Panc1 (cell line): Measurements from ENCODE around the gene GTF3A.
A peak's percentile ranks its signal among the peaks of the same experiment; 100 is the strongest.

Experiments used
- POLR2AphosphoS5 ChIP-seq: IDR thresholded peaks from 2 replicates; pipeline ENCODE4 v1.6.1; 2012; ENCODE audit warnings: mild to moderate bottlenecking, low read depth, low read length, moderate library complexity
- SIN3A ChIP-seq: IDR thresholded peaks from 2 replicates; pipeline ENCODE4 v1.6.1; 2012; ENCODE audit warnings: low read depth, mild to moderate bottlenecking, low read length, moderate library complexity, borderline replicate concordance; ENCODE audit not compliant: insufficient read depth
- TCF7L2 ChIP-seq: IDR thresholded peaks from 2 replicates; pipeline ENCODE4 v1.6.1; 2011; ENCODE audit warnings: mild to moderate bottlenecking, low read depth, low read length, inconsistent platforms
- TF ChIP-seq, protein P1 (sequence below): fragments of 450-650 bp; IDR thresholded peaks from 2 replicates; pipeline ENCODE4 v1.5.1; 2017; ENCODE audit warnings: mild to moderate bottlenecking
- TF ChIP-seq, protein P2 (sequence below), 2 experiments: IDR thresholded peaks; 2 replicates each; pipeline ENCODE4 v1.6.1; 2011 to 2012; ENCODE audit warnings: low read depth in 2 of 2, control low read depth in 1 of 2, low read length in 1 of 2, mild to moderate bottlenecking in 1 of 2, moderate library complexity in 1 of 2; ENCODE audit not compliant: insufficient read depth in 1 of 2

DNA sequence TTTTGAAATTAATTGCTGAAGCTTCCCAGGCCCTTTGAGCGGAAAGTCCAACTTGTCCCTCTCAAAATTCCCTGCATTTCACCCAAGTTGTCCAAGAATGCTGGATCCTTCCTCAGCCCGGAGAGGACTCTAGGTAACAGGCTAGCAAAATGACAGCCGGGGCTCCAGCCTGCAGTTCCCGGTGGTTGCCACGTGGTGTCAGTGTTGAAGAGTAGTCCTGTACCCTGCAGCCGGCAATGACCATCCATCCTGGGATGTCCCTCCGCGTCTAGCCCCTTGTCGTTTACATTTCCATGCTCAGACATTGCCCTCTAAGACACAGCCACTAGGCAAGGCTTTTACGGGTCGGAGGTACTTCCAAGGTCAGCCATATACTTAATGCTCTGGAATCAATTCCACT lies 57.3 kb downstream of the GTF3A start:
- TF ChIP-seq, protein P1, sequence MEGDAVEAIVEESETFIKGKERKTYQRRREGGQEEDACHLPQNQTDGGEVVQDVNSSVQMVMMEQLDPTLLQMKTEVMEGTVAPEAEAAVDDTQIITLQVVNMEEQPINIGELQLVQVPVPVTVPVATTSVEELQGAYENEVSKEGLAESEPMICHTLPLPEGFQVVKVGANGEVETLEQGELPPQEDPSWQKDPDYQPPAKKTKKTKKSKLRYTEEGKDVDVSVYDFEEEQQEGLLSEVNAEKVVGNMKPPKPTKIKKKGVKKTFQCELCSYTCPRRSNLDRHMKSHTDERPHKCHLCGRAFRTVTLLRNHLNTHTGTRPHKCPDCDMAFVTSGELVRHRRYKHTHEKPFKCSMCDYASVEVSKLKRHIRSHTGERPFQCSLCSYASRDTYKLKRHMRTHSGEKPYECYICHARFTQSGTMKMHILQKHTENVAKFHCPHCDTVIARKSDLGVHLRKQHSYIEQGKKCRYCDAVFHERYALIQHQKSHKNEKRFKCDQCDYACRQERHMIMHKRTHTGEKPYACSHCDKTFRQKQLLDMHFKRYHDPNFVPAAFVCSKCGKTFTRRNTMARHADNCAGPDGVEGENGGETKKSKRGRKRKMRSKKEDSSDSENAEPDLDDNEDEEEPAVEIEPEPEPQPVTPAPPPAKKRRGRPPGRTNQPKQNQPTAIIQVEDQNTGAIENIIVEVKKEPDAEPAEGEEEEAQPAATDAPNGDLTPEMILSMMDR = peak; percentile 67
- TF ChIP-seq POLR2AphosphoS5 = no peak
- TF ChIP-seq, protein P2, sequence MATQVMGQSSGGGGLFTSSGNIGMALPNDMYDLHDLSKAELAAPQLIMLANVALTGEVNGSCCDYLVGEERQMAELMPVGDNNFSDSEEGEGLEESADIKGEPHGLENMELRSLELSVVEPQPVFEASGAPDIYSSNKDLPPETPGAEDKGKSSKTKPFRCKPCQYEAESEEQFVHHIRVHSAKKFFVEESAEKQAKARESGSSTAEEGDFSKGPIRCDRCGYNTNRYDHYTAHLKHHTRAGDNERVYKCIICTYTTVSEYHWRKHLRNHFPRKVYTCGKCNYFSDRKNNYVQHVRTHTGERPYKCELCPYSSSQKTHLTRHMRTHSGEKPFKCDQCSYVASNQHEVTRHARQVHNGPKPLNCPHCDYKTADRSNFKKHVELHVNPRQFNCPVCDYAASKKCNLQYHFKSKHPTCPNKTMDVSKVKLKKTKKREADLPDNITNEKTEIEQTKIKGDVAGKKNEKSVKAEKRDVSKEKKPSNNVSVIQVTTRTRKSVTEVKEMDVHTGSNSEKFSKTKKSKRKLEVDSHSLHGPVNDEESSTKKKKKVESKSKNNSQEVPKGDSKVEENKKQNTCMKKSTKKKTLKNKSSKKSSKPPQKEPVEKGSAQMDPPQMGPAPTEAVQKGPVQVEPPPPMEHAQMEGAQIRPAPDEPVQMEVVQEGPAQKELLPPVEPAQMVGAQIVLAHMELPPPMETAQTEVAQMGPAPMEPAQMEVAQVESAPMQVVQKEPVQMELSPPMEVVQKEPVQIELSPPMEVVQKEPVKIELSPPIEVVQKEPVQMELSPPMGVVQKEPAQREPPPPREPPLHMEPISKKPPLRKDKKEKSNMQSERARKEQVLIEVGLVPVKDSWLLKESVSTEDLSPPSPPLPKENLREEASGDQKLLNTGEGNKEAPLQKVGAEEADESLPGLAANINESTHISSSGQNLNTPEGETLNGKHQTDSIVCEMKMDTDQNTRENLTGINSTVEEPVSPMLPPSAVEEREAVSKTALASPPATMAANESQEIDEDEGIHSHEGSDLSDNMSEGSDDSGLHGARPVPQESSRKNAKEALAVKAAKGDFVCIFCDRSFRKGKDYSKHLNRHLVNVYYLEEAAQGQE (IDR thresholded peaks at IDR 0.05; ENCODE audit: insufficient read depth in 1 of 2, low read depth in 2 of 2, low read length in 1 of 2) = no peak
- no peak for TF ChIP-seq SIN3A
- TF ChIP-seq TCF7L2 = no peak
